Body of pancreas (tissue), 4 donors: ENCODE measurements around the gene DEFB128. TPM values are rescaled to one million over a fixed set of nuclear protein-coding genes. Genes with fewer than 3 reads are reported as not detected.

Source experiments
- ATAC-seq: fragments of 150-250 bp; one replicate; pipeline ENCODE4 v1.9.1; 2016
- DNase-seq, 4 donors: peaks; one replicate each; pipeline ENCODE4 v3.0.0-alpha.2; 2019
- H3K27ac ChIP-seq, 4 donors: fragments of 200-600 bp; sonication (generic); 1 replicate in 3 of 4; 2 replicates in 1 of 4; pipeline versions ENCODE4 v1.5.1 to v1.6.1; 2016 to 2019; ENCODE audit warnings: mild to moderate bottlenecking in 1 of 4, mixed read lengths in 1 of 4, moderate library complexity in 1 of 4
- H3K27me3 ChIP-seq, 2 donors: fragments of 200-600 bp; sonication (generic); one replicate each; pipeline ENCODE4 v1.6.0; 2016; ENCODE audit warnings: mild to moderate bottlenecking in 1 of 2
- H3K36me3 ChIP-seq, 2 donors: fragments of 200-600 bp; sonication (generic); replicated peaks in 1 of 2; 2 replicates each; pipeline ENCODE4 v1.5.1; 2016; ENCODE audit warnings: low read depth in 2 of 2; ENCODE audit not compliant: insufficient read depth in 1 of 2
- H3K4me1 ChIP-seq: fragments of 200-600 bp; sonication (generic); one replicate; pipeline ENCODE4 v1.6.0; 2016
- H3K4me3 ChIP-seq, 2 donors: fragments of 200-600 bp; sonication (generic); 1 replicate in 1 of 2; 2 replicates in 1 of 2; pipeline ENCODE4 v1.5.1; 2016 to 2019
- H3K9me3 ChIP-seq, 3 donors: fragments of 200-600 bp; sonication (generic); 1 replicate in 2 of 3; 2 replicates in 1 of 3; pipeline ENCODE4 v1.5.1; 2016
- POLR2A ChIP-seq, 3 donors: fragments of 450-650 bp; IDR thresholded peaks; one replicate each; pipeline ENCODE4 v1.6.1; 2016; ENCODE audit warnings: antibody characterized with exemption in 3 of 3, mild to moderate bottlenecking in 2 of 3
- WGBS, 2 donors: methylation state at CpG; one replicate each; pipeline ENCODE4 v1.1.5; 2017; 5-methylcytosine and 5-hydroxymethylcytosine counted together
- intact Hi-C: fragments of 100-400 bp; cut with DNase I; formaldehyde crosslinking; loops from one replicate; pipeline ENCODE4 v1.15.1; 2023
- total RNA-seq, 2 donors: library from RNA; depleted of rRNA; stranded (reverse); fragments of >200 nt; gene quantifications; one replicate each; pipeline ENCODE4 v1.1.0, GENCODE V29; 2016
- TF ChIP-seq, protein P1 (sequence below), 7 experiments: fragments of 450-650 bp in 4 of 7; fragments of 200-600 bp in 3 of 7; sonication (generic) in 3 of 7; IDR thresholded peaks; one replicate each; pipeline ENCODE4 v1.5.1; 2016 to 2019; ENCODE audit warnings: antibody characterized with exemption in 7 of 7

The DEFB128 gene
- total RNA-seq, 2 donors from 2014 or later: not detected

DNA sequence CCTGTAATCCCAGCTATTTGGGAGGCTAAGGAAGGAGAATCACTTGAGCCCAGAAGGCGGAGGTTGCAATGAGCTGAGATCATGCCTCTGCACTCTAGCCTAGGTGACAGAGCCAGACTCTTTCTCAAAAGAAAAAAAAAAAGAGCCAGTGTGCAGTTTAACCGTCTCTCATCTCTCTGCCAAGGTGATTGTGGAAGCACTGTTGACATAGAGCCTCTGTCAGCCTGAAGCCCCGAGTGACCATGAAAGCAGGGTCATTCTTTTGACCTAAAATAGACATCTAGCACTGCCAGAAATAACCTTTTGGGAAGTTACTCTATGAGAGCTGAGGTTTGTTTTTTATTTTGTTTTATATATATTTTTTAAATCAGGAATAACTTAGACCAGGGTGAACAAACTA is 24.9 kb downstream of the DEFB128 start:
- ATAC-seq: no peak
- Histone ChIP-seq H3K27me3 (no peaks in the 10 kb centered on the region), H3K27ac (no peak overlapping the region), H3K4me1 (no peaks in the 10 kb centered on the region), H3K36me3 (no peaks in the 10 kb centered on the region), H3K4me3 (no peak overlapping the region), H3K9me3 (no peaks in the 10 kb centered on the region)
- intact Hi-C loops: no loop called here
- no peak for TF ChIP-seq POLR2A (IDR thresholded peaks at IDR 0.05)
- TF ChIP-seq, protein P1, sequence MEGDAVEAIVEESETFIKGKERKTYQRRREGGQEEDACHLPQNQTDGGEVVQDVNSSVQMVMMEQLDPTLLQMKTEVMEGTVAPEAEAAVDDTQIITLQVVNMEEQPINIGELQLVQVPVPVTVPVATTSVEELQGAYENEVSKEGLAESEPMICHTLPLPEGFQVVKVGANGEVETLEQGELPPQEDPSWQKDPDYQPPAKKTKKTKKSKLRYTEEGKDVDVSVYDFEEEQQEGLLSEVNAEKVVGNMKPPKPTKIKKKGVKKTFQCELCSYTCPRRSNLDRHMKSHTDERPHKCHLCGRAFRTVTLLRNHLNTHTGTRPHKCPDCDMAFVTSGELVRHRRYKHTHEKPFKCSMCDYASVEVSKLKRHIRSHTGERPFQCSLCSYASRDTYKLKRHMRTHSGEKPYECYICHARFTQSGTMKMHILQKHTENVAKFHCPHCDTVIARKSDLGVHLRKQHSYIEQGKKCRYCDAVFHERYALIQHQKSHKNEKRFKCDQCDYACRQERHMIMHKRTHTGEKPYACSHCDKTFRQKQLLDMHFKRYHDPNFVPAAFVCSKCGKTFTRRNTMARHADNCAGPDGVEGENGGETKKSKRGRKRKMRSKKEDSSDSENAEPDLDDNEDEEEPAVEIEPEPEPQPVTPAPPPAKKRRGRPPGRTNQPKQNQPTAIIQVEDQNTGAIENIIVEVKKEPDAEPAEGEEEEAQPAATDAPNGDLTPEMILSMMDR (IDR thresholded peaks at IDR 0.05): no peak
- no peak for DNase-seq
- 36 to 51% methylated on average over 3 of the region's 3 CpGs for WGBS, 2 donors

DNA sequence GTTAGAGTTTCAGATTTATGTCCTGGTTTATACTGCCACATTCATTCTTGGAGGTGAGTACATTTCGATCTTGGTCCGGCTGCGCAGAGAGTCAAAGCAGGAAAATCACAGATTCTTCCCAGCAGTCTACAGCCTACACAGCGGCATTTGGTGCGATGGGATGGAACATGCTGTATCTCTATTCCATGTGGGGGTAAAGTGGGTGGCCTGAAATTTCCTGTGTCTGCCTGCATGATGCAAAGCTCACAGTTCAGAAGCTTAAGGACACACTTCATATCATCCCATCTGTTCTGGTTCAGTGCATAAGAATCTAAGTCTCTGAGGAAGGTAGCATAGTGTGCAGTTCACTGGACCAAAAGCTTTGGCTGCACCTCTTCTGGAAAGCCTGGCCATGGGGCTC is 32.4 kb downstream of the DEFB128 start, which contains the start of gene DEFB127:
Gene DEFB127, plus strand, starts transcription at position 301 of the 400 bp plus-strand sequence. Its CDS starts 91 bp downstream, at position 392.
- H3K36me3 ChIP-seq: no peaks in the 10 kb centered on the region
- TF ChIP-seq, protein P1 (IDR thresholded peaks at IDR 0.05): no peak
- TF ChIP-seq POLR2A (IDR thresholded peaks at IDR 0.05): no peak
- WGBS, 2 donors: 80 to 91% methylated on average over 4 to 5 of the region's 5 CpGs
- no peaks in the 10 kb centered on the region for H3K9me3 ChIP-seq
- H3K4me3 ChIP-seq: no peak within 1 kb of the TSS
- no peaks in the 10 kb centered on the region for H3K27me3 ChIP-seq
- DNase-seq (no peak), ATAC-seq (no peak)
- intact Hi-C loops: no loop called here
- H3K4me1 ChIP-seq: no peaks in the 10 kb centered on the region
- no peak within 1 kb of the TSS for H3K27ac ChIP-seq

DNA sequence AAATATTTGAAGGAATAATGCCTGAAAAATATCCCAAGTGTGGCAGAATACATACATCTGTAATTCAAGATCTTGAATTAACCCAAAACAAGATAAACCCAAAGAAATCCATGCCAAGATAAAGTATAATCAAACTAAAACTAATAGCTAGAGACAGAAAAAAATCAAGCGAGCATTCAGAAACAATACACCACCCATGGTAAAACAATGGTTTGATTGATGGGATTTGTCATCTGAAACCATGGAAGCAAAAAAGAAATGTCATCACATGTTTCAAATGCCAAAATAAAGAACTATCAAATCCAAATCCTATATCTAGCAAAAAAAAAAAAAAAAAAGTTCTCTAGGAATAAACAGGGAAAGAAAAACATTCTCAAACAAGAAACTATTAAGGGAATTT is 37.4 kb downstream of the DEFB128 start:
- Histone ChIP-seq H3K36me3 (no peaks in the 10 kb centered on the region), H3K27me3 (no peaks in the 10 kb centered on the region), H3K4me3 (no peak overlapping the region), H3K27ac (no peak overlapping the region), H3K9me3 (no peaks in the 10 kb centered on the region), H3K4me1 (no peaks in the 10 kb centered on the region)
- no peak for DNase-seq
- WGBS, 2 donors: 74 to 76% methylated on average over 1 of the region's 1 CpG
- no peak for ATAC-seq
- TF ChIP-seq POLR2A (IDR thresholded peaks at IDR 0.05): no peak
- TF ChIP-seq, protein P1 (IDR thresholded peaks at IDR 0.05): no peak
- intact Hi-C loops: no loop called here

DNA sequence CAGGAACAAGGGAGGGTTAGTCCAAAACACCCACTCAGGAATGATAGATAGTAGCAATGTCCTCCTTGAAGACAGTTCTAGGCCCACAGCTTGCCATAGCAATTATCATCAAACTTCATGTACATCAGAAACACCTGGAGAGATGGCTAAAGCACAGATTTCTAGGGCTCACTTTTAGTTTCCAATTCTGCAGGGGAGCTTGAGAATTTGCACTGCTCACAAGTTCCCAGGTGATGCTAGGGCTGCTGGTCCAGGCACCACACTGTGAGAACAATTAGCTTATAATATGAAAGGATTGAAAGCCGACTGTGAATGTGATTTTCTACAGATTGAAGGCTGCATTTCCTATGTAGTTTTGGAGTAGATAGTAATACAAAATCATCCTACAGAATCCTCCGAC is 43.6 kb downstream of the DEFB128 start:
- WGBS, 2 donors: 50 to 57% methylated on average over 2 of the region's 2 CpGs
- no peak for ATAC-seq
- no peaks in the 10 kb centered on the region for H3K4me1 ChIP-seq
- H3K27ac ChIP-seq: no peak overlapping the region
- DNase-seq: no peak
- no peaks in the 10 kb centered on the region for H3K36me3 ChIP-seq
- TF ChIP-seq, protein P1 (IDR thresholded peaks at IDR 0.05): no peak
- no peak for TF ChIP-seq POLR2A (IDR thresholded peaks at IDR 0.05)
- peaks cover 3 to 4% of the 10 kb centered on the region in 2 donors for H3K27me3 ChIP-seq
- H3K9me3 ChIP-seq: no peaks in the 10 kb centered on the region
- intact Hi-C loops: no loop called here
- H3K4me3 ChIP-seq: no peak overlapping the region

DNA sequence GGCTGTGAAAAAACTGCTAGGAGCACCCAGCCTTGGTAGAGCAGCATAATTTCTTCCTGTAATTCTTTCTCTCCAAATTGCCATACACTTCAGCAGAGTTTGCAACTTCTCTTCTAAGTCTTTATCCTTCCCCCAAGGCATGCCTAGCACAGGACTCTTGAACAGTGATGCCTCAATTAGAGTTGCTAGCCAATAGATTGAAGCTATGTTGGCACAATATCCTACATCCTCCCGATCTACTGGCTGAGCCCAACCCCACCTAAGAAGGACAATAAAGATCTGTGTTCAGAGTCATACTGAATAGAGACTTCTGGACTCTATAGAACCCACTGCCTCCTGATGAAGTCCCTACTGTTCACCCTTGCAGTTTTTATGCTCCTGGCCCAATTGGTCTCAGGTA is 47.2 kb downstream of the DEFB128 start, which contains the start of gene DEFB126:
Gene DEFB126, plus strand, starts transcription at position 301 of the 400 bp plus-strand sequence. Its CDS starts 39 bp downstream, at position 340.
- H3K9me3 ChIP-seq: no peaks in the 10 kb centered on the region
- 23 to 27% methylated on average over 1 of the region's 1 CpG for WGBS, 2 donors
- H3K27ac ChIP-seq: no peak within 1 kb of the TSS
- no peak within 1 kb of the TSS for H3K4me3 ChIP-seq
- DNase-seq: no peak
- H3K36me3 ChIP-seq: no peaks in the 10 kb centered on the region
- H3K27me3 ChIP-seq: peaks cover 3 to 4% of the 10 kb centered on the region in 2 donors
- TF ChIP-seq POLR2A (IDR thresholded peaks at IDR 0.05): no peak
- TF ChIP-seq, protein P1 (IDR thresholded peaks at IDR 0.05): no peak
- H3K4me1 ChIP-seq: no peaks in the 10 kb centered on the region
- intact Hi-C loops: no loop called here
- ATAC-seq: no peak
